Effector memory CD8-positive, alpha-beta T cell (primary cell): ENCODE data around the gene TCEANC2.

Source experiments
- ATAC-seq: fragments of 150-1000 bp; cut with Tn5 transposase; replicated peaks from 2 replicates; pipeline ENCODE4 v1.10.0; 2021; ENCODE audit warnings: mild to moderate bottlenecking, moderate library complexity
- DNase-seq, 3 experiments: peaks; one replicate each; pipeline ENCODE4 v3.0.0; 2021
- H3K27ac Mint-ChIP-seq, 2 donors: one replicate each; pipeline ENCODE4 v1.8.0; 2022; ENCODE audit warnings: mild to moderate bottlenecking in 2 of 2, mixed read lengths in 2 of 2, moderate library complexity in 2 of 2
- H3K27me3 Mint-ChIP-seq, 2 donors: one replicate each; pipeline ENCODE4 v1.8.0; 2022; ENCODE audit warnings: mixed read lengths in 2 of 2
- H3K36me3 Mint-ChIP-seq: one replicate; pipeline ENCODE4 v1.8.0; 2022; ENCODE audit warnings: mild to moderate bottlenecking, moderate library complexity, mixed read lengths; ENCODE audit not compliant: insufficient read depth
- H3K4me1 Mint-ChIP-seq, 2 donors: one replicate each; pipeline ENCODE4 v1.8.0; 2022; ENCODE audit warnings: low read depth in 2 of 2, mixed read lengths in 2 of 2
- H3K4me3 Mint-ChIP-seq, 2 donors: one replicate each; pipeline ENCODE4 v1.8.0; 2022; ENCODE audit warnings: mild to moderate bottlenecking in 2 of 2, mixed read lengths in 2 of 2, moderate library complexity in 2 of 2
- H3K9me3 Mint-ChIP-seq, 2 donors: one replicate each; pipeline ENCODE4 v1.8.0; 2022; ENCODE audit warnings: mixed read lengths in 2 of 2

The TCEANC2 gene

GRCh38 chr1:54117815-54118563, 64.6 kb downstream of the TCEANC2 start:
- DNase-seq (no peak), ATAC-seq (no peak)
- H3K4me1 Mint-ChIP-seq: peaks cover 4 to 5% of the 10 kb centered on the region in 2 donors
- H3K27ac Mint-ChIP-seq: no peak overlapping the region
- H3K9me3 Mint-ChIP-seq: no peaks in the 10 kb centered on the region
- no peaks in the 10 kb centered on the region for H3K36me3 Mint-ChIP-seq
- no peak overlapping the region for H3K4me3 Mint-ChIP-seq
- peaks cover 7 to 8% of the 10 kb centered on the region in 2 donors for H3K27me3 Mint-ChIP-seq

GRCh38 chr1:54118704-54119103, 65.3 kb downstream of the TCEANC2 start:
- Mint-ChIP-seq H3K9me3 (no peaks in the 10 kb centered on the region), H3K27ac (no peak overlapping the region), H3K4me3 (no peak overlapping the region), H3K4me1 (peaks cover 4 to 5% of the 10 kb centered on the region in 2 donors), H3K27me3 (peaks cover 7 to 8% of the 10 kb centered on the region in 2 donors), H3K36me3 (no peaks in the 10 kb centered on the region)
- DNase-seq: no peak
- ATAC-seq: no peak

- Mint-ChIP-seq H3K9me3 (no peaks in the 10 kb centered on the region), H3K4me1 (peaks cover 4 to 5% of the 10 kb centered on the region in 2 donors), H3K36me3 (no peaks in the 10 kb centered on the region), H3K27ac (no peak overlapping the region), H3K27me3 (peaks cover 7 to 8% of the 10 kb centered on the region in 2 donors), H3K4me3 (no peak overlapping the region)
- no peak for ATAC-seq
- DNase-seq: no peak
These were observed 66.8 kb downstream of the TCEANC2 start for GRCh38 chr1:54120018-54120697.

GRCh38 chr1:54120698-54121481, 67.5 kb downstream of the TCEANC2 start:
- no peaks in the 10 kb centered on the region for H3K36me3 Mint-ChIP-seq
- no peak overlapping the region for H3K27ac Mint-ChIP-seq
- no peak for ATAC-seq
- no peaks in the 10 kb centered on the region for H3K9me3 Mint-ChIP-seq
- H3K4me3 Mint-ChIP-seq: no peak overlapping the region
- peaks cover 7 to 8% of the 10 kb centered on the region in 2 donors for H3K27me3 Mint-ChIP-seq
- peaks cover 4 to 5% of the 10 kb centered on the region in 2 donors for H3K4me1 Mint-ChIP-seq
- DNase-seq: no peak

DNA sequence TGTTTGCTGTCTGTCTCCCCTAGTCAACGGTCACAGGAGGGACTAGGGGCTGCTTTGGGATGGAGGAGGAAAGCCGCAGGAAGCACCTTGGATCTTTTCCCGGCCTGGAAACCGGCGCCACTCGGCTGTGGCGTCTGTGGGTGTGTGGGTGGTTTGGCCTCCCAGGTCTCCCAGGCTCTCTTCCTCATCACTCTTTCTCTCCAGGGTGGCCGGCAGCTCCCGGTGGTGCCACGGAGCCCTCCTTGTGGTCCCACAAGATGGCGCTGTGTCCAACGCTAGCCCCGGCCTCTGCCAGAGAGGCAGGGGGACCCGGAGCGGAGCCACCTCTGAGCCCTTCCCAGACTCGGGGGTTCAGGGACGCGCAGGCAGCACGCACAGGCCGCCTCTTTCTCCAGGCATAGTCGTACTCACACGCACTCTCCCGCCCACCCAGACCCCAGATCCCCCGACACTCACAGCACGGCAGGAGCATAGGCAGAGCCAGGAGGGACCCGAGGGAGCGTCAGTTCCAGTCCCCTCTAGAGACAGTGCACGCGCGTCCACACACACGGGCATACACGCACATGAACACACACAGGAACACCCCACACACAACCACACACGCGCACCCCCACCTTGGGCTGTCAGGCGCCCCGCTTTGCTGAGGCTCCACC, 68.2 kb downstream of the TCEANC2 start:
- ATAC-seq: peak; percentile 76
- Mint-ChIP-seq H3K27ac (no peak overlapping the region), H3K4me3 (peak overlapping the region; percentile 15 to 52)

GRCh38 chr1:54122135-54122751, 68.8 kb downstream of the TCEANC2 start:
- ATAC-seq: no peak

More for the DNA sequence above, 68.2 kb downstream of the TCEANC2 start:
- no peaks in the 10 kb centered on the region for H3K36me3 Mint-ChIP-seq
- peaks cover 4 to 5% of the 10 kb centered on the region in 2 donors for H3K4me1 Mint-ChIP-seq
- H3K9me3 Mint-ChIP-seq: no peaks in the 10 kb centered on the region
- DNase-seq: peak; percentile 52 to 58 (median 53)
- H3K27me3 Mint-ChIP-seq: peaks cover 7 to 8% of the 10 kb centered on the region in 2 donors

GRCh38 chr1:54122992-54123391, 69.6 kb downstream of the TCEANC2 start:
- peaks cover 7 to 13% of the 10 kb centered on the region in 2 donors for H3K27me3 Mint-ChIP-seq
- ATAC-seq: no peak
- H3K9me3 Mint-ChIP-seq: no peaks in the 10 kb centered on the region
- H3K4me1 Mint-ChIP-seq: peaks cover 4 to 5% of the 10 kb centered on the region in 2 donors
- H3K27ac Mint-ChIP-seq: no peak overlapping the region
- H3K4me3 Mint-ChIP-seq: no peak overlapping the region
- no peak for DNase-seq
- H3K36me3 Mint-ChIP-seq: no peaks in the 10 kb centered on the region

More at GRCh38 chr1:54122135-54122751, 68.8 kb downstream of the TCEANC2 start:
- Mint-ChIP-seq H3K36me3 (no peaks in the 10 kb centered on the region), H3K4me3 (peak overlapping the region; percentile 15 to 52), H3K9me3 (no peaks in the 10 kb centered on the region), H3K4me1 (peaks cover 4 to 5% of the 10 kb centered on the region in 2 donors), H3K27me3 (peaks cover 7 to 8% of the 10 kb centered on the region in 2 donors), H3K27ac (no peak overlapping the region)
- no peak for DNase-seq

GRCh38 chr1:54124472-54124871, 71.1 kb downstream of the TCEANC2 start:
- Mint-ChIP-seq H3K4me3 (no peak overlapping the region), H3K27ac (no peak overlapping the region), H3K36me3 (no peaks in the 10 kb centered on the region), H3K27me3 (peaks cover 15 to 22% of the 10 kb centered on the region in 2 donors), H3K4me1 (peaks cover 4 to 5% of the 10 kb centered on the region in 2 donors), H3K9me3 (no peaks in the 10 kb centered on the region)
- ATAC-seq: no peak
- no peak for DNase-seq

DNA sequence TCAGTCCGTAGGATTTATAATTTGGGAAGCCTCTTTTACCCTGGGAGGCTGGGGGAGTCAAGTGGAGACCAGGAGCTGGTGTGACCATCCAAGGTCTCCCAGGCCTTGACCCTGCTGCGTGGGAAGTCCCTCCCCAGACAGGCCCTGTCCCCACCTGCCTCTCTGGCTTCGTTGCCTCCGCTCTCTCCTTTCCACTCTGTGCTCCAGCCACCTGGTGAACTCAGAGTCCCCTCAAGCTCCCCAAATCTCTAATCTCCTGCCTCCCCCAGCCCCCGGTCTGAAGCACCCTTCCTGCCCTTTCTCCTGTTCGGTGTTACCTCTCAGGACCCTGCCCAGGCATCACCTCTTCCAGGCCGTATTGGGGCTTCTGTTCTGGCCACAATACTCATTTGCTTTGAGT, 71.5 kb downstream of the TCEANC2 start:
- no peak for ATAC-seq
- no peaks in the 10 kb centered on the region for H3K36me3 Mint-ChIP-seq
- no peaks in the 10 kb centered on the region for H3K9me3 Mint-ChIP-seq
- H3K27ac Mint-ChIP-seq: no peak overlapping the region
- H3K4me3 Mint-ChIP-seq: no peak overlapping the region
- peaks cover 4 to 5% of the 10 kb centered on the region in 2 donors for H3K4me1 Mint-ChIP-seq
- peaks cover 15 to 22% of the 10 kb centered on the region in 2 donors for H3K27me3 Mint-ChIP-seq
- no peak for DNase-seq

DNA sequence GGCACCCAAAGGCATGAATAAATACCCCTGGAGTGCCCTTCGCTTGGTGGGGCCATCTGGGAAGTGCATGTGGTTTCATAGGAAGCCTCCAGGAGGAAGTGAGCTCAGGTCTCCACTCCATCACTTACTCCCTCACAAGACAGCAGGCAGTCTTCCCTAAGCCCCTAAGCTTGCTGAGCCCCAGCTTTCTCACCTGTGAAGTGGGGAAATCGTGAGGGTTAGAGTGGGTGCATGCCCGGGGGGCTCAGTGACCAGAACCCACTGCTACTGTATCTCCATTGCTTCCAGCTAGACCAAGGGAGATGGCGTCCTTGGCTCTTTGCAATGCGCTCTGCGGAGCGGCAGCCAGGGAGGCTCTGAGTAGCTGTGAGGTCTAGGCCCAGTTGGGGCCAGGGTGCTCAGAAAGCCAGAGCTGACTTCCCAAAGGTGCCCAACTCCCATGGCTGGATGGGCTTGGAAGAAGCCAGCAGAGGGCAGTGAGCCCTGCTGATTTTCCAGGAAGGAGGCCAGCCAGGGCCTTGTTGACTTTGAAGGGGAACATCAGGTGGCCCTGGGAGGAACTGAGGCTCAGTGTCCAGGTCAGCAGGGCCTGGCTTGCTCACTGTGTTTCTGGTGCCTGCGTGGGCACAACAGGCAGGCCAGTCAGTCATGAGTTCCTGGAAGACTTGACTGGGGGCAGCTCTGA, 72.1 kb downstream of the TCEANC2 start:
- Mint-ChIP-seq H3K27me3 (peaks cover 15 to 22% of the 10 kb centered on the region in 2 donors), H3K4me3 (no peak overlapping the region), H3K4me1 (peaks cover 4 to 5% of the 10 kb centered on the region in 2 donors), H3K36me3 (no peaks in the 10 kb centered on the region), H3K27ac (no peak overlapping the region), H3K9me3 (no peaks in the 10 kb centered on the region)
- DNase-seq: no peak
- ATAC-seq: no peak

DNA sequence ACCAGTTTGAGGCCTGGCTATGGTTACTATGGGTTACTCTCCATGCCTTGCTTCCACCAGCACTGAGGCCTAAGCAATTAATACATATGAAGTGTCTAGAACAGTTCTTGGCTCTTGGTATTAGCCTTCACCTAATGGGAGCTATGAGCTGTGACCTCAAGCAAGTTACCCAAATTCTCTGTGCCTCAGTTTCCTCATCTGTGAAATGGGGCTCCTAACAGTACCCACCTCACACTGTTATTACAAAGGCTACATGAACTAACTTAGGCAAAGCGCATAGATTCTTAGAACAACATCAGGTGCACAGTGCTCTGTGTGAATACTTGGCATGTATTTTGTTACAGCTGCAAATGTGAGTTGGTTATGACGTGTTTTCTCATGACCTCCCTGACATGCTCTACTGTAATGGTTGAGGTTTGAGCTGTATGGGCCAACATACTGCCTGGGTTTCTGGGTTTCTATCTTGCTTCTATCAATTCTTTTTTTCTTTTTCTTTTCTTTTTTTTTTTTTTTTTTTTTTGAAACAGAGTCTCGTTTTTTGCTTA, 72.9 kb downstream of the TCEANC2 start:
- ATAC-seq: no peak
- no peak for DNase-seq
- Mint-ChIP-seq H3K4me1 (peaks cover 3 to 4% of the 10 kb centered on the region in 2 donors), H3K27ac (no peak overlapping the region), H3K4me3 (no peak overlapping the region), H3K36me3 (no peaks in the 10 kb centered on the region), H3K27me3 (peaks cover 12 to 22% of the 10 kb centered on the region in 2 donors), H3K9me3 (no peaks in the 10 kb centered on the region)
